Measurements from ENCODE around the gene TGFBI. TPM values are rescaled to one million over a fixed set of nuclear protein-coding genes. Genes with fewer than 3 reads are reported as not detected.

The TGFBI gene
- total and polyA plus RNA-seq, 9 of the 15 experiments (the other 6 are each of a cell fraction or from before 2014, with no cell fraction given): 0.05 to 0.62 (median 0.08) TPM; not detected in 6

DNA sequence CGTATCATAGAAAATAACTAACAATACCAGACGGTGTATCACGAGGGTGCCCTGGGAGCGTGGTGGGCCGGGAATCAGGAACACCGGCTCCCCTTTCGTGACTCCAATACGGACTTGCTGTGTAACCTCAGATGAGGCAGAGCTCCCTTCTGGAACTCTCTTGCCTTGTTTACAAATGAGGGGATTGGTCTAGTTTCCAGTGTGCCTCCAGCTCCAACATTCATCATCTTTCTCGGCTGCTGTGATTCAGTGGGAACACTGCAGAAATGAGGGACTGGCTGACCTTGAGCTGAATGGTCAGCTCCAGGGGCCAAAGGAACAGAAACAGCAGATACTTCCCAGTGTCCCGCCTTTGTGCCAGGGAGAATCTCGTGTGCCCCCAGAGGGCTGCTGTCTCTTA, 22.6 kb upstream of the TGFBI start:
- POLR2A ChIA-PET: no interaction called here
- Histone ChIP-seq H3K36me3 (ENCODE audit: control insufficient read depth, insufficient read depth, low read length) (no peaks in the 10 kb centered on the region), H3K9ac (ENCODE audit: insufficient read depth in 1 of 2, low read depth in 2 of 2, low read length in 2 of 2) (no peak overlapping the region), H3K79me2 (ENCODE audit: control insufficient read depth, insufficient read depth, low read length) (no peaks in the 10 kb centered on the region), H2AFZ (ENCODE audit: low read depth, low read length) (no peak overlapping the region), H3K4me3 (no peak overlapping the region), H3K4me2 (ENCODE audit: insufficient read depth, low read length) (no peak overlapping the region), H3K4me1 (replicated peaks in 1 of 2; ENCODE audit: control insufficient read depth in 2 of 2, insufficient read depth in 2 of 2, low read length in 2 of 2) (no peaks in the 10 kb centered on the region), H4K20me1 (replicated peaks; ENCODE audit: control insufficient read depth, insufficient read depth, low read length) (no peaks in the 10 kb centered on the region), H3K27ac (ENCODE audit: extremely low read depth, low read depth, low read length) (no peak overlapping the region), H3K9me3 (replicated peaks; ENCODE audit: control insufficient read depth, insufficient read depth, low read depth, low read length) (no peaks in the 10 kb centered on the region), H3K27me3 (ENCODE audit: control insufficient read depth in 2 of 2, insufficient read depth in 2 of 2, low read length in 2 of 2) (peaks cover 9 to 29% of the 10 kb centered on the region in 2 experiments; a peak in 4 of 5 replicates), H3K9me1 (ENCODE audit: control insufficient read depth, insufficient read depth, low read length) (peaks cover 4% of the 10 kb centered on the region)
- DNase-seq (ENCODE audit: extremely low read depth in 1 of 4, low spot score in 3 of 4) (no peak), ATAC-seq (no peak), FAIRE-seq (no peak)
- TF ChIP-seq ZNF766 (CRISPR knock-in tag; conservative IDR thresholded peaks at IDR 0.05) (no peak), POU5F1 (IDR thresholded peaks at IDR 0.05; ENCODE audit: borderline replicate concordance, low read depth, low read length, partially characterized antibody) (no peak), TCF3 (CRISPR knock-in tag; IDR thresholded peaks at IDR 0.05) (no peak), HDAC3 (IDR thresholded peaks at IDR 0.05; ENCODE audit: borderline replicate concordance, partially characterized antibody) (no peak), MTA1 (IDR thresholded peaks at IDR 0.05; ENCODE audit: borderline replicate concordance) (no peak), HSF4 (CRISPR knock-in tag; IDR thresholded peaks at IDR 0.05; ENCODE audit: borderline replicate concordance) (no peak), MAZ (CRISPR knock-in tag; conservative IDR thresholded peaks at IDR 0.05 in 1 of 2, IDR thresholded peaks at IDR 0.05 in 1 of 2) (no peak)
- TF ChIP-seq, protein P1, sequence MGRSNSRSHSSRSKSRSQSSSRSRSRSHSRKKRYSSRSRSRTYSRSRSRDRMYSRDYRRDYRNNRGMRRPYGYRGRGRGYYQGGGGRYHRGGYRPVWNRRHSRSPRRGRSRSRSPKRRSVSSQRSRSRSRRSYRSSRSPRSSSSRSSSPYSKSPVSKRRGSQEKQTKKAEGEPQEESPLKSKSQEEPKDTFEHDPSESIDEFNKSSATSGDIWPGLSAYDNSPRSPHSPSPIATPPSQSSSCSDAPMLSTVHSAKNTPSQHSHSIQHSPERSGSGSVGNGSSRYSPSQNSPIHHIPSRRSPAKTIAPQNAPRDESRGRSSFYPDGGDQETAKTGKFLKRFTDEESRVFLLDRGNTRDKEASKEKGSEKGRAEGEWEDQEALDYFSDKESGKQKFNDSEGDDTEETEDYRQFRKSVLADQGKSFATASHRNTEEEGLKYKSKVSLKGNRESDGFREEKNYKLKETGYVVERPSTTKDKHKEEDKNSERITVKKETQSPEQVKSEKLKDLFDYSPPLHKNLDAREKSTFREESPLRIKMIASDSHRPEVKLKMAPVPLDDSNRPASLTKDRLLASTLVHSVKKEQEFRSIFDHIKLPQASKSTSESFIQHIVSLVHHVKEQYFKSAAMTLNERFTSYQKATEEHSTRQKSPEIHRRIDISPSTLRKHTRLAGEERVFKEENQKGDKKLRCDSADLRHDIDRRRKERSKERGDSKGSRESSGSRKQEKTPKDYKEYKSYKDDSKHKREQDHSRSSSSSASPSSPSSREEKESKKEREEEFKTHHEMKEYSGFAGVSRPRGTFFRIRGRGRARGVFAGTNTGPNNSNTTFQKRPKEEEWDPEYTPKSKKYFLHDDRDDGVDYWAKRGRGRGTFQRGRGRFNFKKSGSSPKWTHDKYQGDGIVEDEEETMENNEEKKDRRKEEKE (IDR thresholded peaks at IDR 0.05; ENCODE audit: borderline replicate concordance in 1 of 2, control insufficient read depth in 1 of 2, low read depth in 2 of 2, low read length in 1 of 2): no peak
- in situ Hi-C loops (cut with MboI): no loop called here
- BruUV-seq (replicated peaks): no TSS peak
- intact Hi-C loops (cut with micrococcal nuclease): no loop called here
- CTCF ChIA-PET (ENCODE audit: low intra/inter-chr PET ratio): no interaction called here
- 1% methylated on average over 11 of the region's 11 CpGs for WGBS (ENCODE audit: insufficient coverage, low coverage, missing lambda C conversion rate)
